Middle frontal gyrus (tissue), 1 donor: ENCODE data around the gene CRTC1.

ENCODE experiments used
- DNase-seq: peaks from one replicate; pipeline ENCODE4 v3.0.0-alpha.2; 2015; ENCODE audit warnings: low spot score; ENCODE audit errors: extremely low spot score

The CRTC1 gene

GRCh38 chr19:18651300-18651699 is 32.2 kb upstream of the CRTC1 start:
- DNase-seq: no peak

DNA sequence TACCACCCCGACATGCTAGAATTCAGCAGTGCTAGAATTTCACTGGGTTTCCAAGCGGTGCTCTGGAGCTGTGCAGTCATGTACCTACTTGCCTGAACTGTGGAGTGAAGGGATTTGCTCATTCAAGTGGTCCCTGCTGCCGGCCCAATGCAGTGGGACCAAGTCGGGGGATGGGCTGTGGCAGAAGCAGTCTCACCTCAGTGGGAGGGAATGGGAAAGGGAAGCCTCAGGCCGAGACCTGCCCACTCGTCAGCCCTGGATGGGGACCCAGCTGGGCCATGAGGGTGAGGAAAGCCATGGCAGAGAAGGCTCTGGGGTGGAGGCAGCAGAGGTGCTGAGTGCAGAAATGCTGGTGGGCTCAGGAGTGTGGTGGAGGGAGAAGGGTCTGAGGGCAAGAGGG is 31.7 kb upstream of the CRTC1 start:
- DNase-seq: no peak

- no peak for DNase-seq
These were observed 29.6 kb upstream of the CRTC1 start for GRCh38 chr19:18653853-18654252.

DNA sequence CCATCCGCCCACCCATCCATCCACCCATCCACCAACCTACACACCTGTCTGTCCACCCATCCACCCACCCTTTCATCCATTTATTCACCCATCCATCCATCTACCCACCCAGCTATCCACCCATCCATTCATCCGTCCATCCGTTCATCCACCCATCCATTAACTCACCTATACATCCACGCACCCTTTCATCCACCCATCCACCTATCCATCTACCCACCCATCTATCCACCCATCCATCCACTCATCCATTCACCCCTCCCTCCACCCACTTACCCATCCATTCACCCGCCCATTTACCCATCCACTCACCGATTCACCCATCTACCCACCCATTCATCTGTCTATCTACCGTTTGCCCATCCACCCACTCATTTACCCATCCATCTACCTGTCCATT is 29.0 kb upstream of the CRTC1 start:
- no peak for DNase-seq

DNA sequence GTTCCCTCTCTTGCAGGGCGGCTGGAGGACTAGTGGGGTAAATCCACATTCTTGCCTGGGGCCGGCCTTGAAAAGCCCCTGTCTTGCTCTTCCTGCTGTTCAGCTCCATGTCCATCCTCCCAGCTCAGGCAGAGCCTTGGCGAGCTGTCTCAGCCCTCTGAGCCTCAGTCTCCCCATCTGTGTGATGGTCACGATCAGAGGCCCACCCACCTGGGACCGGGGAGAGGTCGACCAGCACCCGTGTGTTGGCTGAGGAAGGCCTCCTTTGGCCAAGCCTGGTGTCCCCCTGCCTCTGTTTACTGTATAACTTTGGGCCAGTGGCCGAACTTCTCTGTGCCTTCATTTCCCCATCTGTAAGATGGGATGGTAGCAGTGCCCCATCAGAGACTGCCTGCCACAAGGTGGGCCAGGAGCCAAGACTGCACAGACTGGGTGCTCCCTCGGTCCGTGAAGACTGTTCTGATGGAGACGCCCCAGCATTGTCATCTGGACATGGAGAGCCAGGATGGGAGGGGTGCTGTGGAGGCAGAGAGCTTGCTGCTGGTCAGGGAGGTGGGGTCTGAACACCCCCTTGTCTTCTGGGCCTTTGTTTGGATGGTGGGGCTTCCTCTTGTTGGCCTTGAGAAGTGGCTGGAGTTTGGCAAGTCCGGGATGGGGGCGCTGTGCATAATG is 28.2 kb upstream of the CRTC1 start:
- DNase-seq: no peak

- no peak for DNase-seq
These were observed 27.0 kb upstream of the CRTC1 start for GRCh38 chr19:18656337-18657086.

DNA sequence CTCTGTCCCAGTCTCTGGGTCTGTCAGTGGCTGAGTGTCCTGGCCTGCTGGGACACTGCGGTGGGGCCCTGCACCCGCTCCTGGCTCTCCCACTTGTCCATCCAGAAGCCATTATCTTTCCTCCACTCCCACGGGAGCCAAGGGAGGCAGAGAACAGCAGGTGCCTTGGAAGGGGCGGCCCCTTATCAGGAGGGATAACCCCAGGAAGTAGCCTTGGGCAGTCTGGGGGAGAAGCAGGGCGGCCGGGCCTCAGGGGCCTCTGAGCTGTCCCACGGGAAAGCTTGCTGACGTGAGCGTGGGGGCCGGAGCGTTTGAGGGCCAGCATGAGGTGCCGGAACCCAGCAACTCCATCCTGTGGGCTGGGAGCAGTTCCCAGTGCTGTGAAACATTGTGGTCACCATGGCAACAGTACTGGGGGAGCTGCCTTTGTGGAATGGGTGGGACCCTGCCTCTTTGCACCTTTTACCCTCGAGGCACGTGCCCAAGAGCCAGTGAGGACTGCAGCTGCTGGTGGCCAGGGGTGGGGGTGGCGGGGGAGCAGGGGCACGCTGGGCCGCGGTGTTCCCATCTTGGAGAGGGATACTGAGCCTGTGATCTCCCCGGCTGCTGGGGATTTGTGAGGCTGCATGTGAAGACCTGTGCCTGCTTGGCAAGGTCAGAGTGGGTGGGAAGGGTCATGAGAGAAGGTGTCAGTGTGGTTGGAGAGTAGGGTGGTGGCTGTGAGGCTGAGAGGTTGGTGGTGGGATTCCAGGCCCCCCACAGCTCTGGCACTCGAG is 25.7 kb upstream of the CRTC1 start:
- no peak for DNase-seq

DNA sequence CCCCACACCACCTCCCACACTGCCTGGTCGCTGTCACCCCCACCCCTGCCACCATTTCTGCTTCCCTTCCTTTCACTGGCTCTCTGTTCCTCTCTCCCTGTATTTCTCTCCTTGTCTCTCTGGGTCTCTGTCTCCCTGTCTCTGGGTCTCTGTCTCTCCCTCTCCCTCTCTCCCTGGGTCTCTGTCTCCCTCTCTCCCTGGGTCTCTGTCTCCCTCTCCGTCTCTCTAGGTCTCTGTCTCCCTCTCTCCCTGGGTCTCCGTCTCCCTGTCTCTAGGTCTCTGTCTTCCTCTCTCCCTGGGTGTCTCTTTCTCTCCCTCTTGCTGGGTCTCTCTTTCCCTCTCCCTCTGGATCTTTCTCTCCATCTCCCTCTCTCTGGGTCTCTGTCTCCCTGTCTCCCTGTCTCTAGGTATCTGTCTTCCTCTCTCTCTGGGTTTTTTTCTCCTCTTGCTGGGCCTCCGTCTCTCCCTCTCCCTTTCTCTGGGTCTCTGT is 25.1 kb upstream of the CRTC1 start:
- no peak for DNase-seq

DNA sequence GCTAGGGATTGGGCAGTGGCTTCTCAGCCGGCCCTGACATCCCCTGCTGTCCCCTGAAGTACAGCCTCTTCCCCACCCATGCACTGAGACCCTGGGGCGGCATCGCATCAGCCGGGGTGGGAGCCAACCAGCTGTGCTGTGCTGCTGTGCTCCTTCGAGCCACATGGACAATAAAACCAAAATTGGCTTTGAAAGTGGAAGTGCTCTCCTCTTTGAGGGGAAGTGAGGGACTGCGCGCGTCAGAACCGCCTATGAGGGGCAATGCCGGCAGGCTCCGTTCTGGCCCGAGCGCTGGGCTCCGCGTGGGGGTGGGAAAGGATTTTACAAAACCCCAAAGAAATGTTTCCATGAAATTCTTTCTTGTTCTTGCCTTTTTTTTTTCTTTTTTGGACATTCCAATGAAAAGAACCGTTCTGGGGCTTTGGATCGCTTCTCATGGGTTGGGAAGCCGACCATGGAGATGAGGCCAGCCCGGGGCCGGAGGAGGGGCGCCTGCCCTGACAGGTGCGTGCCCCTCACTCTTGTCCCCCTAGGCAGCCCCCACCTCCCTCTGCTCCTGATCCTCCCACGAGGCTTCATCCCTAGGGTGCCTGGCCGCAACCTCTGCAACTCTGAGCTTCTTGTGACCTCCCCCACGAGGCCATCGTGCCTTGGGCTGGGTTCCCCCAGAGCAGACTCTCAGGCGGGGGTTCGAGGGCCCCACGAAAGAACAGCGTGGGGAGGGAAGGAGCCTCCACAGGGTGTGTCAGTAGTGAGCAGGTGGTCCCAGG is 24.0 kb upstream of the CRTC1 start:
- no peak for DNase-seq

- DNase-seq: no peak
These were observed 23.2 kb upstream of the CRTC1 start for GRCh38 chr19:18660051-18660910.

- DNase-seq: no peak
These were observed 22.4 kb upstream of the CRTC1 start for GRCh38 chr19:18660939-18661670.

DNA sequence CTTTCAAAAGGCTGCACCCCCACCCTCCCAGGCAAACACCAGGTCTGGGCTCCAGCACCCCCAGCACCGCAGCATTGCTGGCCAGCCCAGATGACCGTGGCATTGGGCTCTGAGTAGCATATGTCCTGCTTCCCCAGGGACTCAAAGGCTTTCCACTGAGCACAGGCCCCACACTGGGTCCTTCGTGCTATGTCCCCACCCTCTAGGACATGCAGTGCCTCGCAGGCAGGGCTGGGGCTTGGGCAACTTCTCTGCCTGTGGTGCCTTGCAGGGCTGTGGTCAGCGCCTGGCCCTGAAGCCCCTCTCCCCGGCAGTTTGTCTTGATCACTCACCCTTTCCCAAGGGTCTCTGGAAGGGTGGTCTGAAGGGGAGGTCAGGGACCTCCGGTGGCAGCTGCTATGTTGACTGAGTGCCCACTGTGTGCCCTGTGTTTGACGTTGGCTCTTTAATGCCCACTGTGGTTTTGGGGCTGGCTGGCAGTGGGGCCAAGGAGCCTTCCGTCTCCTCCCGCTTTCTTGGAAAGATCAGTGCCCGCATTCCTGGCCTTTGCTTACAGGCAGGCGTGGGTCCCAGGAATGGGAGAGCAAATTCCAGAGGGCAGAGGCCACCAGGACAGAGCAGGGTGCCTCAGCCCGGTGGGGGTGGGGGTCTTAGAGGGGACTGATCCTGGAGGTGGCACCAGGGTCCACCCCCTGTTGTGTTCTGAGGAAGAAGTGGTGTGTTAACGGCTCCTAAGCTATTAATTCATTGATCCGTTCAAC is 20.3 kb upstream of the CRTC1 start:
- no peak for DNase-seq

GRCh38 chr19:18663940-18664530 is 19.4 kb upstream of the CRTC1 start:
- DNase-seq: no peak

DNA sequence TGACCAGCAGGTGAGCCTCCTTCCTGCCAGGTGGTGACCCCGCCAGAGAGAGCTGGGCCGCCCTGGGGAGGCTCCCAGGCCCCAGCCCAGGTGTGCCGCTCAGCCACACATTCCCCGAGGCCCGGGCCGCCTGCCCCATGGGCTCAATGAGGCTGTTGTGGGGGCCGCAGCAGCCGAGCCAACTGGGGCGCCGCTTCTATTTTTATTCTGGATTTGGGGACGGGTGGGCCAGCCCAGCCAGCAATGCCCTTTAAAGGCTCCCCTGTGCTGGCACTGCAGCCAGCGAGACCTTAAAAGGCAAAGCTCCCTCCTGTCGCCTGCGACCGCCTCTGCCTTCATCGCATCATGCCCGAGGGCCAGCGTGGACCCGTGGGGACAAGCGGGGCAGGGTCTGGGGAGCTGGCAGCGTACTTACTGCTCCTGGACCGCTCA is 17.7 kb upstream of the CRTC1 start:
- no peak for DNase-seq

- DNase-seq: no peak
These were observed 17.2 kb upstream of the CRTC1 start for GRCh38 chr19:18666317-18666716.

GRCh38 chr19:18666784-18667183 is 16.7 kb upstream of the CRTC1 start:
- no peak for DNase-seq

- no peak for DNase-seq
These were observed 15.8 kb upstream of the CRTC1 start for GRCh38 chr19:18667531-18668251.

GRCh38 chr19:18668252-18668631 is 15.2 kb upstream of the CRTC1 start:
- no peak for DNase-seq
